GM23338 (cell line): Measurements from ENCODE around the gene RHOV. TPM values are rescaled to one million over a fixed set of nuclear protein-coding genes. Genes with fewer than 3 reads are reported as not detected.

ENCODE experiments used
- ATAC-seq: fragments of 200-7000 bp; cut with Tn5 transposase; 3 replicates; pipeline ENCODE4 v1.9.1; 2020
- DNase-seq: peaks from one replicate; pipeline ENCODE4 v3.0.0-alpha.2; 2015; ENCODE audit warnings: low spot score
- H2AFZ ChIP-seq: fragments of 200-600 bp; sonication (generic); 2 replicates; pipeline ENCODE4 v1.8.0; 2016; ENCODE audit warnings: antibody characterized with exemption, mild to moderate bottlenecking, moderate library complexity
- H3F3A ChIP-seq: fragments of 200-600 bp; sonication (generic); replicated peaks from 2 replicates; pipeline ENCODE4 v1.8.0; 2017; ENCODE audit warnings: antibody characterized with exemption, mixed run types, low read depth
- H3K27ac ChIP-seq: fragments of 200-600 bp; sonication (generic); 2 replicates; pipeline ENCODE4 v1.6.1; 2016; ENCODE audit warnings: low read depth
- H3K27me3 ChIP-seq: fragments of 200-600 bp; sonication (generic); 2 replicates; pipeline ENCODE4 v1.8.0; 2016; ENCODE audit warnings: mild to moderate bottlenecking, mixed run types, moderate library complexity; ENCODE audit not compliant: insufficient read depth
- H3K36me3 ChIP-seq: fragments of 200-600 bp; sonication (generic); 2 replicates; pipeline ENCODE4 v1.8.0; 2016; ENCODE audit warnings: mild to moderate bottlenecking; ENCODE audit not compliant: insufficient read depth
- H3K4me1 ChIP-seq: fragments of 200-600 bp; sonication (generic); 2 replicates; pipeline ENCODE4 v1.8.0; 2016; ENCODE audit warnings: mild to moderate bottlenecking, moderate library complexity; ENCODE audit not compliant: insufficient read depth
- H3K4me2 ChIP-seq: fragments of 200-600 bp; sonication (generic); 2 replicates; pipeline ENCODE4 v1.7.1; 2017; ENCODE audit warnings: mixed run types
- H3K4me3 ChIP-seq: fragments of 200-600 bp; sonication (generic); 2 replicates; pipeline ENCODE4 v1.6.1; 2016; ENCODE audit warnings: mixed run types
- H3K79me2 ChIP-seq: fragments of 200-600 bp; sonication (generic); replicated peaks from 2 replicates; pipeline ENCODE4 v1.8.0; 2017; ENCODE audit warnings: mild to moderate bottlenecking; ENCODE audit not compliant: insufficient read depth
- H3K9me2 ChIP-seq: fragments of 200-600 bp; sonication (generic); 2 replicates; pipeline ENCODE4 v1.8.0; 2017; ENCODE audit not compliant: insufficient read depth
- H4K20me1 ChIP-seq: fragments of 200-600 bp; sonication (generic); replicated peaks from 2 replicates; pipeline ENCODE4 v1.8.0; 2017; ENCODE audit warnings: mild to moderate bottlenecking; ENCODE audit not compliant: insufficient read depth
- H3K27ac Mint-ChIP-seq: 2 replicates; pipeline ENCODE4 v1.8.0; 2020; ENCODE audit warnings: inconsistent platforms, mild to moderate bottlenecking, moderate library complexity, mixed read lengths
- H3K27me3 Mint-ChIP-seq: 3 replicates; pipeline ENCODE4 v1.8.0; 2022; ENCODE audit warnings: low read depth, mild to moderate bottlenecking, moderate library complexity, mixed read lengths, inconsistent platforms; ENCODE audit not compliant: insufficient read depth, poor library complexity
- H3K36me3 Mint-ChIP-seq: 3 replicates; pipeline ENCODE4 v1.8.0; 2021; ENCODE audit warnings: low read depth, mild to moderate bottlenecking, inconsistent platforms, moderate library complexity, mixed read lengths
- H3K4me1 Mint-ChIP-seq: 3 replicates; pipeline ENCODE4 v1.8.0; 2020; ENCODE audit warnings: mild to moderate bottlenecking, inconsistent platforms, mixed read lengths
- H3K4me3 Mint-ChIP-seq: 3 replicates; pipeline ENCODE4 v1.8.0; 2021; ENCODE audit warnings: moderate library complexity, mild to moderate bottlenecking, inconsistent platforms, mixed read lengths
- H3K9me3 Mint-ChIP-seq: 3 replicates; pipeline ENCODE4 v1.8.0; 2020; ENCODE audit warnings: moderate library complexity, mild to moderate bottlenecking, inconsistent platforms, mixed read lengths
- CREB1 ChIP-seq: fragments of 250-450 bp; sonication (Bioruptor Pico); IDR thresholded peaks from 2 replicates; pipeline ENCODE4 v1.5.0; 2020; ENCODE audit warnings: low read depth, mild to moderate bottlenecking, moderate library complexity
- CTCF ChIP-seq, 2 experiments: fragments of 200-600 bp in 1 of 2; sonication (generic) in 1 of 2; conservative IDR thresholded peaks; 2 replicates each; pipeline versions ENCODE4 v1.5.1 to v1.6.1; 2016 to 2017; ENCODE audit warnings: antibody characterized with exemption in 2 of 2, low read depth in 2 of 2, mild to moderate bottlenecking in 2 of 2, moderate library complexity in 1 of 2
- ETS1 ChIP-seq: IDR thresholded peaks from 2 replicates; pipeline ENCODE4 v1.6.1; 2016; ENCODE audit warnings: antibody characterized with exemption
- EZH2 ChIP-seq: fragments of 200-600 bp; sonication (generic); IDR thresholded peaks from one replicate; pipeline ENCODE4 v1.8.0; 2017; ENCODE audit warnings: antibody characterized with exemption, mild to moderate bottlenecking, low read depth; ENCODE audit not compliant: unreplicated experiment
- EZH2phosphoT487 ChIP-seq: fragments of 200-600 bp; sonication (generic); IDR thresholded peaks from one replicate; pipeline ENCODE4 v1.8.1; 2018; ENCODE audit warnings: antibody characterized with exemption; ENCODE audit not compliant: unreplicated experiment
- JUNB ChIP-seq: IDR thresholded peaks from one replicate; pipeline ENCODE4 v1.6.1; 2016; ENCODE audit warnings: antibody characterized with exemption; ENCODE audit not compliant: unreplicated experiment
- NANOG ChIP-seq: IDR thresholded peaks from 2 replicates; pipeline ENCODE4 v1.6.1; 2016; ENCODE audit warnings: antibody characterized with exemption, borderline replicate concordance
- POLR2AphosphoS5 ChIP-seq: IDR thresholded peaks from 2 replicates; pipeline ENCODE4 v1.6.1; 2016; ENCODE audit warnings: antibody characterized with exemption, low read depth
- REST ChIP-seq: IDR thresholded peaks from one replicate; pipeline ENCODE4 v1.6.1; 2018; ENCODE audit warnings: antibody characterized with exemption; ENCODE audit not compliant: unreplicated experiment
- STAT1 ChIP-seq: IDR thresholded peaks from one replicate; pipeline ENCODE4 v1.6.1; 2016; ENCODE audit warnings: antibody characterized with exemption; ENCODE audit not compliant: unreplicated experiment
- ZNF114 ChIP-seq: fragments of 250-450 bp; sonication (Bioruptor Pico); IDR thresholded peaks from 2 replicates; pipeline ENCODE4 v1.5.0; 2020; ENCODE audit warnings: mild to moderate bottlenecking, moderate library complexity
- ZNF331 ChIP-seq: fragments of 250-450 bp; sonication (Bioruptor Pico); IDR thresholded peaks from 2 replicates; pipeline ENCODE4 v1.5.0; 2020; ENCODE audit warnings: low read depth, mild to moderate bottlenecking, moderate library complexity
- ZNF462 ChIP-seq: fragments of 250-450 bp; sonication (Bioruptor Pico); IDR thresholded peaks from 2 replicates; pipeline ENCODE4 v1.5.0; 2020; ENCODE audit warnings: mild to moderate bottlenecking, moderate library complexity
- polyA plus RNA-seq: library from polyadenylated mRNA; unstranded; fragments of >200 nt; fragmentation: Nextera tagmentation; extraction: Ambion mirVana; gene quantifications from 2 replicates; pipeline ENCODE4 v1.2.1, GENCODE V29; 2016
- total RNA-seq: library from RNA; depleted of rRNA; stranded (reverse); fragments of >200 nt; shearing (Covaris generic); gene quantifications from 2 replicates; pipeline ENCODE4 v1.2.3, GENCODE V29; 2014

Gene RHOV
- total and polyA plus RNA-seq, 2 experiments from 2014 or later = 4.4 to 4.7 TPM

- no peaks in the 10 kb centered on the region for H3K9me2 ChIP-seq
- Mint-ChIP-seq H3K27ac (no peak overlapping the region), H3K27me3 (peaks cover 8% of the 10 kb centered on the region), H3K4me1 (peaks cover 9% of the 10 kb centered on the region; the same call in 2 of the 3 replicates), H3K9me3 (peaks cover 7% of the 10 kb centered on the region; the same call in 2 of the 3 replicates), H3K36me3 (no peaks in the 10 kb centered on the region; the same call in 2 of the 3 replicates), H3K4me3 (no peak overlapping the region)
- H3K4me3 ChIP-seq = no peak overlapping the region
- no peaks in the 10 kb centered on the region for H3F3A ChIP-seq
- no peaks in the 10 kb centered on the region for H3K36me3 ChIP-seq
- H3K27me3 ChIP-seq = no peaks in the 10 kb centered on the region
- DNase-seq = no peak
- H3K4me1 ChIP-seq = 0 out of 2 replicates have a peak, but pooled peaks cover 4% of the 10 kb centered on the region
- H3K79me2 ChIP-seq = no peaks in the 10 kb centered on the region
- no peak overlapping the region for H3K4me2 ChIP-seq
- no peak for ATAC-seq
- no peak overlapping the region for H3K27ac ChIP-seq
- no peaks in the 10 kb centered on the region for H4K20me1 ChIP-seq
- H2AFZ ChIP-seq = no peak overlapping the region
- TF ChIP-seq EZH2 (no peak), ZNF114 (CRISPR knock-in tag) (no peak), STAT1 (no peak), REST (no peak), POLR2AphosphoS5 (no peak), CREB1 (no peak), JUNB (no peak), ETS1 (no peak), CTCF (conservative IDR thresholded peaks at IDR 0.05; ENCODE audit: low read depth in 2 of 2) (no peak), ZNF331 (CRISPR knock-in tag) (no peak), NANOG (no peak), ZNF462 (CRISPR knock-in tag) (no peak), EZH2phosphoT487 (no peak)
These were observed 7.3 kb upstream of the RHOV start for GRCh38 chr15:40881351-40881750.
